Right lobe of liver (tissue), 6 donors: ENCODE data around the gene DST. TPM values are rescaled to one million over a fixed set of nuclear protein-coding genes. Genes with fewer than 3 reads are reported as not detected.

Experiments
- ATAC-seq, 4 donors: fragments of 200-7000 bp; cut with Tn5 transposase; one replicate each; pipeline ENCODE4 v1.9.1; 2020; ENCODE audit warnings: mild to moderate bottlenecking in 4 of 4, moderate library complexity in 4 of 4
- DNase-seq, 3 donors: peaks; one replicate each; pipeline ENCODE4 v3.0.0-alpha.2; 2020
- H3K27ac ChIP-seq, 3 donors: fragments of 200-600 bp; one replicate each; pipeline ENCODE4 v1.8.0; 2022
- H3K27me3 ChIP-seq, 2 donors: fragments of 200-600 bp; one replicate each; pipeline ENCODE4 v1.8.0; 2022
- H3K36me3 ChIP-seq, 4 donors: fragments of 200-600 bp; sonication (generic) in 1 of 4; one replicate each; pipeline versions ENCODE4 v1.5.1 to v1.8.0; 2017 to 2022; ENCODE audit warnings: control low read depth in 1 of 4
- H3K4me1 ChIP-seq, 4 donors: fragments of 200-600 bp; sonication (generic) in 1 of 4; one replicate each; pipeline versions ENCODE4 v1.5.1 to v1.8.0; 2017 to 2022; ENCODE audit warnings: control low read depth in 1 of 4
- H3K4me3 ChIP-seq, 3 donors: fragments of 200-600 bp; one replicate each; pipeline ENCODE4 v1.8.0; 2022
- H3K9me3 ChIP-seq, 4 donors: fragments of 200-600 bp; sonication (generic) in 1 of 4; one replicate each; pipeline versions ENCODE4 v1.5.1 to v1.8.0; 2017 to 2022; ENCODE audit warnings: control low read depth in 1 of 4
- CTCF ChIP-seq, 4 donors: fragments of 200-600 bp in 3 of 4; fragments of 450-650 bp in 1 of 4; IDR thresholded peaks; one replicate each; pipeline versions ENCODE4 v1.5.1 to v1.8.0; 2016 to 2022; ENCODE audit warnings: antibody characterized with exemption in 4 of 4, mild to moderate bottlenecking in 2 of 4
- POLR2A ChIP-seq: fragments of 450-650 bp; IDR thresholded peaks from one replicate; pipeline ENCODE4 v1.6.1; 2017; ENCODE audit warnings: antibody characterized with exemption, mild to moderate bottlenecking
- WGBS: methylation state at CpG from one replicate; pipeline ENCODE4 v1.1.6; 2018; ENCODE audit warnings: low coverage, low lambda C conversion rate; ENCODE audit not compliant: insufficient coverage; ENCODE audit errors: missing lambda C conversion rate; 5-methylcytosine and 5-hydroxymethylcytosine counted together
- intact Hi-C, 2 donors: fragments of 100-400 bp; cut with DNase I; formaldehyde crosslinking; loops; one replicate each; pipeline versions ENCODE4 v1.11.2 to v1.14.1; 2022
- total RNA-seq, 6 experiments: library from RNA; depleted of rRNA in 2 of 6; stranded (reverse); fragments of >200 nt in 2 of 6; fragmentation: NEBNext Ultra II Directional in 3 of 6; extraction: Animal tissue kit (Norgen Biotek cat#: 25700) in 3 of 6; gene quantifications; one replicate each; pipeline versions ENCODE4 v1.1.0 to v1.2.4, GENCODE V29; 2016 to 2023
- donor health status: DM: no; HTN: yes; CAD: no.
- donor health status: DM: no; HTN: no; CAD: no.
- donor health status: DM: no; HTN: no; CAD: no.
- donor health status: DM: no; HTN: yes; CAD: no.
- donor health status: DM: no; HTN: yes; CAD: no.

The DST gene
- total RNA-seq, 6 experiments from 2014 or later, result 92.1 to 207 (median 156) TPM

GRCh38 chr6:56604186-56604585, 38.5 kb downstream of the DST start:
- TF ChIP-seq CTCF (IDR thresholded peaks at IDR 0.05), result no peak
- no peak for TF ChIP-seq POLR2A
- no peak for ATAC-seq
- no peaks in the 10 kb centered on the region for H3K9me3 ChIP-seq
- no peak overlapping the region for H3K4me3 ChIP-seq
- WGBS, result 100% methylated on average over 1 of the region's 1 CpG
- H3K36me3 ChIP-seq, result peaks cover 0 to 47% (median 27%) of the 10 kb centered on the region in 4 donors
- H3K27me3 ChIP-seq, result no peaks in the 10 kb centered on the region
- H3K27ac ChIP-seq, result no peak overlapping the region
- DNase-seq, result no peak
- no peaks in the 10 kb centered on the region for H3K4me1 ChIP-seq
- intact Hi-C loops, result no loop called here

- Histone ChIP-seq H3K4me1 (no peaks in the 10 kb centered on the region), H3K4me3 (no peak overlapping the region), H3K27me3 (no peaks in the 10 kb centered on the region), H3K27ac (no peak overlapping the region), H3K36me3 (peaks cover 0 to 61% (median 37%) of the 10 kb centered on the region in 4 donors), H3K9me3 (no peaks in the 10 kb centered on the region)
- no peak for DNase-seq
- no peak for ATAC-seq
- TF ChIP-seq POLR2A, result no peak
- TF ChIP-seq CTCF (IDR thresholded peaks at IDR 0.05), result no peak
- intact Hi-C loops, result no loop called here
- WGBS, result 72% methylated on average over 2 of the region's 2 CpGs
Measured at GRCh38 chr6:56601390-56601789, 41.3 kb downstream of the DST start.

GRCh38 chr6:56595490-56596122, 47.1 kb downstream of the DST start:
- Histone ChIP-seq H3K9me3 (no peaks in the 10 kb centered on the region), H3K4me3 (no peak overlapping the region), H3K36me3 (peaks cover 0 to 55% (median 24%) of the 10 kb centered on the region in 4 donors), H3K27me3 (no peaks in the 10 kb centered on the region), H3K27ac (no peak overlapping the region), H3K4me1 (no peaks in the 10 kb centered on the region)
- 31% methylated on average over 4 of the region's 6 CpGs for WGBS
- no peak for DNase-seq
- ATAC-seq, result peak; percentile 56 to 70 (median 68)
- TF ChIP-seq POLR2A (no peak), CTCF (IDR thresholded peaks at IDR 0.05) (peak; percentile 35 to 56 (median 48))
- intact Hi-C loops, result loop anchor here (10.0 kb wide), 2 partner anchors 231 to 241 kb away; no protein-coding TSS in a partner anchor

- Histone ChIP-seq H3K27ac (no peak overlapping the region), H3K4me3 (no peak overlapping the region), H3K4me1 (no peaks in the 10 kb centered on the region), H3K9me3 (no peaks in the 10 kb centered on the region), H3K27me3 (no peaks in the 10 kb centered on the region), H3K36me3 (peaks cover 0 to 53% (median 21%) of the 10 kb centered on the region in 4 donors)
- peak in 1 of 4 donors; percentile 24 for ATAC-seq
- TF ChIP-seq CTCF (IDR thresholded peaks at IDR 0.05) (no peak), POLR2A (no peak)
- intact Hi-C loops, result loop anchor here (10.0 kb wide), 2 partner anchors 230 to 240 kb away; no protein-coding TSS in a partner anchor
- no peak for DNase-seq
Measured at GRCh38 chr6:56594699-56595098, 48.0 kb downstream of the DST start.
